Prostate gland (tissue), 2 donors: ENCODE data around the gene DNAJC5G.

Experiments used
- CTCF ChIP-seq, 4 experiments: fragments of 200-600 bp in 2 of 4; fragments of 450-650 bp in 2 of 4; sonication (generic) in 2 of 4; IDR thresholded peaks; 1 replicate in 3 of 4; 2 replicates in 1 of 4; pipeline ENCODE4 v1.5.1; 2016 to 2019; ENCODE audit warnings: antibody characterized with exemption in 4 of 4, mild to moderate bottlenecking in 2 of 4, moderate library complexity in 2 of 4
- POLR2A ChIP-seq: fragments of 450-650 bp; IDR thresholded peaks from one replicate; pipeline ENCODE4 v1.6.1; 2016; ENCODE audit warnings: antibody characterized with exemption, mild to moderate bottlenecking
- POLR2AphosphoS5 ChIP-seq: sonication (generic); formaldehyde crosslinking; IDR thresholded peaks from one replicate; pipeline ENCODE4 v1.6.1; 2017; ENCODE audit warnings: antibody characterized with exemption

- TF ChIP-seq CTCF (IDR thresholded peaks at IDR 0.05), result no peak
- TF ChIP-seq POLR2A, result no peak
- no peak for TF ChIP-seq POLR2AphosphoS5
These were observed 31.5 kb downstream of the DNAJC5G start for GRCh38 chr2:27306573-27307286.
